GM12801 (cell line): ENCODE data around the gene HM13.

Experiments used
- TF ChIP-seq, protein P1 (sequence below): IDR thresholded peaks from one replicate; pipeline ENCODE4 v1.5.1; 2011; ENCODE audit warnings: control low read depth; ENCODE audit not compliant: insufficient read length; ENCODE audit errors: extremely low read depth

HM13 gene

GRCh38 chr20:31605031-31605901 lies 91.0 kb downstream of the HM13 start, which contains the start of gene ID1:
ID1 (plus strand) TSS chr20:31605289; CDS start chr20:31605388, 99 bp downstream.
- TF ChIP-seq, protein P1, sequence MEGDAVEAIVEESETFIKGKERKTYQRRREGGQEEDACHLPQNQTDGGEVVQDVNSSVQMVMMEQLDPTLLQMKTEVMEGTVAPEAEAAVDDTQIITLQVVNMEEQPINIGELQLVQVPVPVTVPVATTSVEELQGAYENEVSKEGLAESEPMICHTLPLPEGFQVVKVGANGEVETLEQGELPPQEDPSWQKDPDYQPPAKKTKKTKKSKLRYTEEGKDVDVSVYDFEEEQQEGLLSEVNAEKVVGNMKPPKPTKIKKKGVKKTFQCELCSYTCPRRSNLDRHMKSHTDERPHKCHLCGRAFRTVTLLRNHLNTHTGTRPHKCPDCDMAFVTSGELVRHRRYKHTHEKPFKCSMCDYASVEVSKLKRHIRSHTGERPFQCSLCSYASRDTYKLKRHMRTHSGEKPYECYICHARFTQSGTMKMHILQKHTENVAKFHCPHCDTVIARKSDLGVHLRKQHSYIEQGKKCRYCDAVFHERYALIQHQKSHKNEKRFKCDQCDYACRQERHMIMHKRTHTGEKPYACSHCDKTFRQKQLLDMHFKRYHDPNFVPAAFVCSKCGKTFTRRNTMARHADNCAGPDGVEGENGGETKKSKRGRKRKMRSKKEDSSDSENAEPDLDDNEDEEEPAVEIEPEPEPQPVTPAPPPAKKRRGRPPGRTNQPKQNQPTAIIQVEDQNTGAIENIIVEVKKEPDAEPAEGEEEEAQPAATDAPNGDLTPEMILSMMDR = no peak

DNA sequence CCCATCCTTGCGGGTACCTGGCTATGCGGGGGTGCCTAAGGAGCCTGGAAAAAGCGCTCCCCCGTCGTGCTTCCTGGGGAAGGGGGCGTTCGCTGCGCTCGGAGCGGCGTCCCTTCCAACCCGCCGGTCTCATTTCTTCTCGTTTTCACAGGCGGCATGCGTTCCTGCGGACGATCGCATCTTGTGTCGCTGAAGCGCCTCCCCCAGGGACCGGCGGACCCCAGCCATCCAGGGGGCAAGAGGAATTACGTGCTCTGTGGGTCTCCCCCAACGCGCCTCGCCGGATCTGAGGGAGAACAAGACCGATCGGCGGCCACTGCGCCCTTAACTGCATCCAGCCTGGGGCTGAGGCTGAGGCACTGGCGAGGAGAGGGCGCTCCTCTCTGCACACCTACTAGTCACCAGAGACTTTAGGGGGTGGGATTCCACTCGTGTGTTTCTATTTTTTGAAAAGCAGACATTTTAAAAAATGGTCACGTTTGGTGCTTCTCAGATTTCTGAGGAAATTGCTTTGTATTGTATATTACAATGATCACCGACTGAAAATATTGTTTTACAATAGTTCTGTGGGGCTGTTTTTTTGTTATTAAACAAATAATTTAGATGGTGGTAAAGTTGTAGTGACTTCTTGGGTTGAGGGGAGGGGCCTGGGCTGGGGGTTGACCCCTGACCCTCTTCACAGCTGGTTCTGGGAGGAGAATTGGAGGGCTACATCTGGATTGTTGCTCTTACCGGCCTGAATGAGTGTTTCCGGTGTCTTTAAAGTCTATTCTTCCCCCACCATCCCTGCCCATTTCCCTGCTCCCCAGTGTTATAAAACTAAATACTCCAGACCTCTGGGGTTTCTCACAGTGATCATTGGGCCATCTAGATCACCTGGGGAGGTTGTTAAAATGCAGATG lies 91.9 kb downstream of the HM13 start:
- TF ChIP-seq, protein P1 = no peak

DNA sequence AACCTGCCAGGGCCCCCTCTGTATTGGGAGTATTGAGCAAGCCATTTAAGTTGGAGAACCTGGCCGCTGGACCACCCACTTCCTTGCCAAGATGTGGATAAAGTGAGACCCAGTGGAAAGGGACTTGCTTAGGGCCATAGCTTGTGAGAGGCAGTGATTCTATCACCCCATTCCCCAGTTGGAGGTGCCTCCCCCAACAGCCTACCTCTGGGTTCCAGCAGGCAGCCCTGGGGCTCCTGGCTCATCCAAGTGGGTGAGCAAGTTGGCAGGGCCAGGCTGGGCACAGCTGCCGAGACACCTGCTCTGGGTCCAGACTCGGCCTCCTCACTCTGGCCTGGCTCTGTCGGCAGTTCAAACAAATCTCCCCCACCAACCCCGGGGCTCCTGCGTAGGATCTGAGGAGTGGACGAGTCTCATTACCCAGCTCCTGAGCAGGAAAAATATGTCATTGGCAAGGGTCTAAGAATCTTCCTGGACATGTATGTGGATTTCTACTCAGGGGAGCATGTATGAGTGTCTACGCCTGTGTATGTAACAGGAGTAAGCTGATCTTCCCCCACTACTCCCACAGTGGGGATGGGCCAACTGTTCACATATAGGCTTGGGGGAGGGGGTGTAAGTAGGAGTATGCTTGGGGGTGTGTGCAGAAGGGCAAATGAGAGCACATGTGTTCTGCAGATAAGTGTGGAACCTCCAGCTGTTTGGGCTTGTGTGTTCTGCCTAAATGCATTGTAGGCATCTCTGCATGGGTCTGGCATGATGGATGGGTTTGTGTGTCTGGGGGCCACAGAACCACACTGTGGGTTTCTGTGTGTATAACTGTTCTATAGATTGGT lies 92.8 kb downstream of the HM13 start:
- TF ChIP-seq, protein P1 = no peak

DNA sequence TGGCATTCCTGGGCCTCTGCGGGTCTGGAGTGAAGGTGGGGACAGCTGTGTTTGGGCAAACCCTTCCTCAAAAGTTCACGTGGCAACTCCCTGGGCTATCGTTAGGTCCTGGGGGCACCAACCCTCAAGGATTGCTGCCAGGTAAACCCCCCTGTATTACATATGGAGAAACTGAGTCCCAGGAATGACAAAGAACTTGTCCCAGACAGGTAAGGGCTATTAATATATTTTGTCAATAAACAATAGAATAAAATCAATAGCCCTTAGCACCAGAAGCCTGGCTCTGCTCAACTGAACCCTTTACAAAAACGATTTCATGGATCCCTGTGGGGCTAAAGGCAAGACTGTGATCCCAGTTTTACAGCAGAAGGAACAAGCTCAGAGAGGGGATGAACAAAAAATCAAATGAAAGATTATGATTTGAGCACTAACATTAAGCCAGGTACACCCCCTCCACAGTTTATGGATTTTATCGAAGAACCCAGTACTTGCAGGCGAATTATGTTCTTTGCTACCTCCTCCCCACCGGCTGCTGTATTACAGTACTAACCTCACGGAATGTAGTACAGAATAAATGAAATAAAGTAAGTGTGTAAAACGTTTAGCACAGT lies 93.5 kb downstream of the HM13 start:
- TF ChIP-seq, protein P1 = no peak

GRCh38 chr20:31608251-31608945 lies 94.2 kb downstream of the HM13 start:
- TF ChIP-seq, protein P1 = no peak

- TF ChIP-seq, protein P1 = no peak
Observed at GRCh38 chr20:31615416-31615815, 101.2 kb downstream of the HM13 start.
